ENCODE data around the gene UBIAD1.

DNA sequence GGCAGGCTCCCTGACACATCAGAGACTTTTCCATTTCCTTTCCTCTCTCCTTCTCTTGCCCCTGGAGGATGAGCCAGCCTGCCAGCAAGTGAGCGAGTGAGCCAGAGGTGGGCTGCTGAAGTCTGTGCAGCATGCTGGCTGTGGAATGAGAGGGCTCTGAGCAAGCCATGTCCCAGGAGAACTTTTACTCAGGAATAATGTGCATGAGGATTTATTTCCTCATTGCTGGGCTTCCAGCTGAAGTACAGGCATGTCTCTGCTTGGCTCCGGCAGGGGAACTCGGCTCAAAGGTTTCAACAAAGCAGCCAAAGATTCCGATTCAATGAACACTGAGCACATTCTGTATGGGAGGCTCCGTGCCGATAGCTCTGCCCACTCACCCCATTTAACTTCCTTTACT is 43.7 kb downstream of the UBIAD1 start:
- TF ChIP-seq POLR2A (IDR thresholded peaks at IDR 0.05; ENCODE audit: low read depth, low read length) (no peak), POLR2AphosphoS5 (IDR thresholded peaks at IDR 0.05; ENCODE audit: low read depth, low read length) (no peak)

All from GM12891 (cell line).